ENCODE results near the gene SKOR2. TPM values are rescaled to one million over a fixed set of nuclear protein-coding genes. Genes with fewer than 3 reads are reported as not detected.

The SKOR2 gene
- total RNA-seq, 4 donors from 2014 or later: not detected

GRCh38 chr18:47175898-47176575, 75.4 kb downstream of the SKOR2 start, which contains the start of gene IER3IP1:
Gene IER3IP1 (minus strand): TSS chr18:47176364. CDS start chr18:47176277, 87 bp downstream.
- DNase-seq: peak; percentile 84 to 97 (median 96)
- Histone ChIP-seq H3K27ac (peak within 1 kb of the TSS; percentile 62 to 87 (median 76)), H3K36me3 (no peaks in the 10 kb centered on the region), H3K4me3 (peak within 1 kb of the TSS; percentile 73 to 95 (median 76)), H3K9me3 (no peaks in the 10 kb centered on the region), H3K27me3 (no peaks in the 10 kb centered on the region), H3K4me1 (peaks cover 0 to 11% (median 5%) of the 10 kb centered on the region in 4 donors)
- peak in 1 of 2 donors; percentile 57 for TF ChIP-seq POLR2A (IDR thresholded peaks at IDR 0.05)
- TF ChIP-seq, protein P1, sequence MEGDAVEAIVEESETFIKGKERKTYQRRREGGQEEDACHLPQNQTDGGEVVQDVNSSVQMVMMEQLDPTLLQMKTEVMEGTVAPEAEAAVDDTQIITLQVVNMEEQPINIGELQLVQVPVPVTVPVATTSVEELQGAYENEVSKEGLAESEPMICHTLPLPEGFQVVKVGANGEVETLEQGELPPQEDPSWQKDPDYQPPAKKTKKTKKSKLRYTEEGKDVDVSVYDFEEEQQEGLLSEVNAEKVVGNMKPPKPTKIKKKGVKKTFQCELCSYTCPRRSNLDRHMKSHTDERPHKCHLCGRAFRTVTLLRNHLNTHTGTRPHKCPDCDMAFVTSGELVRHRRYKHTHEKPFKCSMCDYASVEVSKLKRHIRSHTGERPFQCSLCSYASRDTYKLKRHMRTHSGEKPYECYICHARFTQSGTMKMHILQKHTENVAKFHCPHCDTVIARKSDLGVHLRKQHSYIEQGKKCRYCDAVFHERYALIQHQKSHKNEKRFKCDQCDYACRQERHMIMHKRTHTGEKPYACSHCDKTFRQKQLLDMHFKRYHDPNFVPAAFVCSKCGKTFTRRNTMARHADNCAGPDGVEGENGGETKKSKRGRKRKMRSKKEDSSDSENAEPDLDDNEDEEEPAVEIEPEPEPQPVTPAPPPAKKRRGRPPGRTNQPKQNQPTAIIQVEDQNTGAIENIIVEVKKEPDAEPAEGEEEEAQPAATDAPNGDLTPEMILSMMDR (IDR thresholded peaks at IDR 0.05): peak in 1 of 6 experiments; percentile 17

GRCh38 chr18:47175283-47175897, 76.1 kb downstream of the SKOR2 start:
- H3K27ac ChIP-seq: peak overlapping the region; percentile 62 to 87 (median 76)
- no peaks in the 10 kb centered on the region for H3K9me3 ChIP-seq
- H3K4me1 ChIP-seq: peaks cover 0 to 11% (median 5%) of the 10 kb centered on the region in 4 donors
- H3K36me3 ChIP-seq: no peaks in the 10 kb centered on the region
- TF ChIP-seq, protein P1 (IDR thresholded peaks at IDR 0.05): no peak
- TF ChIP-seq POLR2A (IDR thresholded peaks at IDR 0.05): no peak
- DNase-seq: peak in 1 of 3 donors; percentile 54
- no peaks in the 10 kb centered on the region for H3K27me3 ChIP-seq
- peak overlapping the region; percentile 73 to 95 (median 76) for H3K4me3 ChIP-seq

DNA sequence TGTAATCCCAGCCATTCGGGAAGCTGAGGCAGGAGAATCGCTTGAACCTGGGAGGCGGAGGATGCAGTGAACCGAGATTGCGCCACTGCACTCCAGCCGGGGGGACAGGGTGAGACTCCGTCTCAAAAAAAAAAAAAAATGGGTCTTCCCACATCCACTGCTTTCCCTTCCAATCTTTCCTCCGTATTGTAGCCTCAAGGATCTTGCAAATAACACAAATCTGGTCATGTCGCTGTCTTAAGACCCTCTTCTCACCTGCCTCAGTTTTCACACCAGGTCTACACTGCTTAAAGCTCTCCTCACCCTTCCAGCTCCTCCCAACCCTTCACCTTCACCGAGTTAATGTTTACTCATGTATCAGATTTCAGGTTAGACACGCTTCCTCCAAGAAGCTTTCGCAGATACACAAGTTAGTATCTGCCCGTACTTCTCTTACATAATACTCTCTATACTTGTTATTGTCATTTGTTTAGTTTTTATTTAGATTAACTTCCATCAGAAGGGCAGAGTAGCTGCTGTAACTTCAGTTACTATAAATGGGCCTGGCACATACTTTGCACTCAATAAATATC, 76.8 kb downstream of the SKOR2 start:
- Histone ChIP-seq H3K9me3 (no peaks in the 10 kb centered on the region), H3K36me3 (no peaks in the 10 kb centered on the region), H3K27me3 (no peaks in the 10 kb centered on the region), H3K4me3 (peak overlapping the region; percentile 73 to 95 (median 76)), H3K27ac (peak overlapping the region in 1 of 4 donors; percentile 73), H3K4me1 (peaks cover 0 to 11% (median 5%) of the 10 kb centered on the region in 4 donors)
- no peak for TF ChIP-seq POLR2A (IDR thresholded peaks at IDR 0.05)
- TF ChIP-seq, protein P1 (IDR thresholded peaks at IDR 0.05): no peak
- DNase-seq: no peak

- no peaks in the 10 kb centered on the region for H3K27me3 ChIP-seq
- TF ChIP-seq, protein P1 (IDR thresholded peaks at IDR 0.05): no peak
- TF ChIP-seq POLR2A (IDR thresholded peaks at IDR 0.05): no peak
- H3K27ac ChIP-seq: no peak overlapping the region
- DNase-seq: no peak
- H3K9me3 ChIP-seq: no peaks in the 10 kb centered on the region
- no peaks in the 10 kb centered on the region for H3K36me3 ChIP-seq
- peaks cover 0 to 11% (median 5%) of the 10 kb centered on the region in 4 donors for H3K4me1 ChIP-seq
- H3K4me3 ChIP-seq: no peak overlapping the region
Observed at GRCh38 chr18:47172476-47172875, 79.0 kb downstream of the SKOR2 start.

GRCh38 chr18:47168913-47169312, 82.5 kb downstream of the SKOR2 start:
- Histone ChIP-seq H3K4me1 (peaks cover 0 to under 1% (median 0%) of the 10 kb centered on the region in 4 donors), H3K36me3 (no peaks in the 10 kb centered on the region), H3K4me3 (no peak overlapping the region), H3K27me3 (no peaks in the 10 kb centered on the region), H3K27ac (no peak overlapping the region), H3K9me3 (no peaks in the 10 kb centered on the region)
- no peak for TF ChIP-seq POLR2A (IDR thresholded peaks at IDR 0.05)
- TF ChIP-seq, protein P1 (IDR thresholded peaks at IDR 0.05): no peak
- DNase-seq: no peak

Measured in Peyer's patch (tissue), 4 donors.